T-helper 17 cell (primary cell): ENCODE measurements around the gene GRID1. TPM values are rescaled to one million over a fixed set of nuclear protein-coding genes. Genes with fewer than 3 reads are reported as not detected.
"Not testable (repeated sequence)": the region's sequence is repeated elsewhere in the genome, so short reads cannot be mapped to it uniquely, and the experiment has no call there.

ENCODE experiments used
- ATAC-seq: fragments of 150-1000 bp; cut with Tn5 transposase; 2 replicates; pipeline ENCODE4 v1.10.0; 2021; ENCODE audit warnings: mild to moderate bottlenecking, moderate library complexity
- DNase-seq, 3 donors: peaks; one replicate each; pipeline versions ENCODE4 v3.0.0 to v3.0.0-alpha.2; 2020 to 2021
- H3K9me3 ChIP-seq: one replicate; pipeline ENCODE4 v1.7.0; 2013; ENCODE audit warnings: low read length, mild to moderate bottlenecking; ENCODE audit not compliant: control insufficient read depth, poor library complexity, severe bottlenecking
- H3K27ac Mint-ChIP-seq: one replicate; pipeline ENCODE4 v1.8.0; 2022; ENCODE audit warnings: mild to moderate bottlenecking, moderate library complexity, mixed read lengths
- H3K27me3 Mint-ChIP-seq: one replicate; pipeline ENCODE4 v1.8.0; 2022; ENCODE audit warnings: mixed read lengths
- H3K36me3 Mint-ChIP-seq: one replicate; pipeline ENCODE4 v1.8.0; 2022; ENCODE audit warnings: low read depth, mixed read lengths
- H3K4me1 Mint-ChIP-seq: one replicate; pipeline ENCODE4 v1.8.0; 2022; ENCODE audit warnings: mild to moderate bottlenecking, mixed read lengths
- H3K4me3 Mint-ChIP-seq: one replicate; pipeline ENCODE4 v1.8.0; 2022; ENCODE audit warnings: mild to moderate bottlenecking, moderate library complexity, mixed read lengths
- total RNA-seq, 4 donors: library from RNA in 2 of 4; stranded (reverse) in 2 of 4; gene quantifications; one replicate each; pipeline ENCODE4 v1.2.3 and lab custom pipeline; 2022 to 2026

The GRID1 gene
- total RNA-seq, 2 donors from 2014 or later: not detected

- Mint-ChIP-seq H3K4me1 (no peaks in the 10 kb centered on the region), H3K27ac (no peak overlapping the region), H3K27me3 (peaks cover 20% of the 10 kb centered on the region), H3K36me3 (no peaks in the 10 kb centered on the region), H3K4me3 (no peak overlapping the region)
- no peak for DNase-seq
- H3K9me3 ChIP-seq: no peaks in the 10 kb centered on the region
- ATAC-seq: no peak
Observed at GRCh38 chr10:85936161-85936560, 430.4 kb downstream of the GRID1 start.

- Mint-ChIP-seq H3K4me3 (no peak overlapping the region), H3K4me1 (no peaks in the 10 kb centered on the region), H3K36me3 (no peaks in the 10 kb centered on the region), H3K27me3 (peaks cover 12% of the 10 kb centered on the region), H3K27ac (no peak overlapping the region)
- no peaks in the 10 kb centered on the region for H3K9me3 ChIP-seq
- DNase-seq (no peak), ATAC-seq (no peak)
Observed at GRCh38 chr10:85934586-85934985, 432.0 kb downstream of the GRID1 start.

- H3K4me1 Mint-ChIP-seq, H3K9me3 ChIP-seq, DNase-seq, H3K27ac Mint-ChIP-seq, ATAC-seq, H3K4me3 Mint-ChIP-seq, H3K36me3 Mint-ChIP-seq: not testable (repeated sequence)
- H3K27me3 Mint-ChIP-seq: peaks cover 25% of the 10 kb centered on the region
Observed at GRCh38 chr10:85929993-85930392, 436.6 kb downstream of the GRID1 start.

- H3K4me3 Mint-ChIP-seq: no peak overlapping the region
- H3K9me3 ChIP-seq: no peaks in the 10 kb centered on the region
- H3K36me3 Mint-ChIP-seq: no peaks in the 10 kb centered on the region
- peaks cover 25% of the 10 kb centered on the region for H3K27me3 Mint-ChIP-seq
- no peak overlapping the region for H3K27ac Mint-ChIP-seq
- DNase-seq (no peak), ATAC-seq (no peak)
- H3K4me1 Mint-ChIP-seq: no peaks in the 10 kb centered on the region
Observed at GRCh38 chr10:85927952-85928665, 438.5 kb downstream of the GRID1 start.

GRCh38 chr10:85926986-85927385 lies 439.6 kb downstream of the GRID1 start:
- Mint-ChIP-seq H3K4me3 (no peak overlapping the region), H3K27ac (no peak overlapping the region), H3K36me3 (no peaks in the 10 kb centered on the region), H3K27me3 (peaks cover 17% of the 10 kb centered on the region), H3K4me1 (no peaks in the 10 kb centered on the region)
- no peaks in the 10 kb centered on the region for H3K9me3 ChIP-seq
- no peak for DNase-seq
- no peak for ATAC-seq

- H3K27ac Mint-ChIP-seq: no peak overlapping the region
- ATAC-seq: no peak
Observed at GRCh38 chr10:85926136-85926535, 440.5 kb downstream of the GRID1 start.

GRCh38 chr10:85925201-85925750 lies 441.3 kb downstream of the GRID1 start:
- Mint-ChIP-seq H3K4me1 (no peaks in the 10 kb centered on the region), H3K27me3 (peaks cover 24% of the 10 kb centered on the region), H3K4me3 (no peak overlapping the region), H3K27ac (no peak overlapping the region), H3K36me3 (no peaks in the 10 kb centered on the region)
- no peaks in the 10 kb centered on the region for H3K9me3 ChIP-seq
- ATAC-seq (no peak), DNase-seq (no peak)

More at GRCh38 chr10:85926136-85926535, 440.5 kb downstream of the GRID1 start:
- no peaks in the 10 kb centered on the region for H3K9me3 ChIP-seq
- no peak for DNase-seq
- no peaks in the 10 kb centered on the region for H3K36me3 Mint-ChIP-seq
- H3K4me1 Mint-ChIP-seq: no peaks in the 10 kb centered on the region
- peaks cover 18% of the 10 kb centered on the region for H3K27me3 Mint-ChIP-seq
- no peak overlapping the region for H3K4me3 Mint-ChIP-seq

GRCh38 chr10:85924382-85925102 lies 442.1 kb downstream of the GRID1 start:
- Mint-ChIP-seq H3K4me1 (no peaks in the 10 kb centered on the region), H3K36me3 (no peaks in the 10 kb centered on the region), H3K27me3 (peaks cover 31% of the 10 kb centered on the region), H3K27ac (no peak overlapping the region), H3K4me3 (no peak overlapping the region)
- no peaks in the 10 kb centered on the region for H3K9me3 ChIP-seq
- no peak for ATAC-seq
- no peak for DNase-seq

- no peaks in the 10 kb centered on the region for H3K36me3 Mint-ChIP-seq
- H3K4me3 Mint-ChIP-seq: no peak overlapping the region
- H3K9me3 ChIP-seq: no peaks in the 10 kb centered on the region
- DNase-seq: no peak
- H3K27ac Mint-ChIP-seq: no peak overlapping the region
- no peak for ATAC-seq
- no peaks in the 10 kb centered on the region for H3K4me1 Mint-ChIP-seq
- peaks cover 40% of the 10 kb centered on the region for H3K27me3 Mint-ChIP-seq
Observed at GRCh38 chr10:85922356-85923129, 444.1 kb downstream of the GRID1 start.

- no peak for DNase-seq
- no peak overlapping the region for H3K27ac Mint-ChIP-seq
- H3K27me3 Mint-ChIP-seq: peaks cover 47% of the 10 kb centered on the region
- H3K4me3 Mint-ChIP-seq: no peak overlapping the region
- H3K36me3 Mint-ChIP-seq: no peaks in the 10 kb centered on the region
- no peaks in the 10 kb centered on the region for H3K9me3 ChIP-seq
- ATAC-seq: no peak
- H3K4me1 Mint-ChIP-seq: peaks cover 2% of the 10 kb centered on the region
Observed at GRCh38 chr10:85921789-85922188, 444.8 kb downstream of the GRID1 start.

GRCh38 chr10:85920311-85920710 lies 446.3 kb downstream of the GRID1 start:
- DNase-seq (no peak), ATAC-seq (no peak)
- Mint-ChIP-seq H3K36me3 (no peaks in the 10 kb centered on the region), H3K4me3 (no peak overlapping the region), H3K27ac (no peak overlapping the region), H3K4me1 (peaks cover 5% of the 10 kb centered on the region), H3K27me3 (peaks cover 42% of the 10 kb centered on the region)
- no peaks in the 10 kb centered on the region for H3K9me3 ChIP-seq

- Mint-ChIP-seq H3K4me1 (peaks cover 5% of the 10 kb centered on the region), H3K27me3 (peaks cover 42% of the 10 kb centered on the region), H3K36me3 (no peaks in the 10 kb centered on the region), H3K27ac (no peak overlapping the region), H3K4me3 (no peak overlapping the region)
- ATAC-seq (no peak), DNase-seq (no peak)
- no peaks in the 10 kb centered on the region for H3K9me3 ChIP-seq
Observed at GRCh38 chr10:85919491-85920021, 447.0 kb downstream of the GRID1 start.

- Mint-ChIP-seq H3K4me1 (peaks cover 5% of the 10 kb centered on the region), H3K27me3 (peaks cover 42% of the 10 kb centered on the region), H3K36me3 (no peaks in the 10 kb centered on the region), H3K4me3 (no peak overlapping the region), H3K27ac (no peak overlapping the region)
- no peaks in the 10 kb centered on the region for H3K9me3 ChIP-seq
- no peak for DNase-seq
- no peak for ATAC-seq
Observed at GRCh38 chr10:85918371-85918770, 448.2 kb downstream of the GRID1 start.
